HEK293 (cell line): ENCODE measurements around the gene SFPQ.

ENCODE experiments used
- CTCF ChIA-PET: fragments of 350-600 bp; formaldehyde crosslinking; extraction: SDS; loops from one replicate; lab custom pipeline; 2021; ENCODE audit warnings: antibody characterized with exemption; lab: Yijun Ruan, JAX
- POLR2A ChIA-PET: fragments of 300-600 bp; formaldehyde crosslinking; extraction: SDS; loops from one replicate; lab custom pipeline; 2020; ENCODE audit warnings: antibody characterized with exemption, inconsistent platforms; lab: Yijun Ruan, JAX
- H3K27ac ChIP-seq: fragments of 200-500 bp; sonication (Bioruptor generic); 2 replicates; pipeline ENCODE4 v1.5.1; 2014; ENCODE audit warnings: low read depth, low read length, control low read depth, inconsistent platforms; ENCODE audit errors: extremely low read depth
- H3K36me3 ChIP-seq, 2 experiments: fragments of 200-500 bp in 1 of 2; sonication (Bioruptor generic) in 1 of 2; 1 replicate in 1 of 2; 2 replicates in 1 of 2; pipeline ENCODE4 v1.5.1; 2014 to 2017; ENCODE audit warnings: inconsistent platforms in 2 of 2, low read length in 2 of 2; ENCODE audit not compliant: control insufficient read depth in 2 of 2, insufficient read depth in 1 of 2
- H3K4me1 ChIP-seq: fragments of 200-500 bp; sonication (Bioruptor generic); 2 replicates; pipeline ENCODE4 v1.5.1; 2014; ENCODE audit warnings: mild to moderate bottlenecking, low read length, inconsistent platforms; ENCODE audit not compliant: control insufficient read depth, insufficient read depth
- H3K4me3 ChIP-seq: 2 replicates; pipeline ENCODE4 v1.5.1; 2011; ENCODE audit warnings: low read depth, mild to moderate bottlenecking, control low read depth, low read length, moderate library complexity
- H3K9me3 ChIP-seq: fragments of 200-500 bp; sonication (Bioruptor generic); 2 replicates; pipeline ENCODE4 v1.5.1; 2014; ENCODE audit warnings: low read depth, low read length, inconsistent platforms; ENCODE audit not compliant: control insufficient read depth, insufficient read depth
- PRDM10 ChIP-seq: fragments of 450-650 bp; formaldehyde crosslinking; IDR thresholded peaks from 2 replicates; pipeline ENCODE4 v1.5.1; 2016; ENCODE audit warnings: missing biosample characterization, missing genetic modification characterization
- PRDM6 ChIP-seq: fragments of 450-650 bp; formaldehyde crosslinking; IDR thresholded peaks from 2 replicates; pipeline ENCODE4 v1.5.1; 2017; ENCODE audit warnings: missing biosample characterization, missing genetic modification characterization
- SP3 ChIP-seq: fragments of 450-650 bp; formaldehyde crosslinking; IDR thresholded peaks from 2 replicates; pipeline ENCODE4 v1.5.1; 2016; ENCODE audit warnings: missing biosample characterization, missing genetic modification characterization
- ZBTB11 ChIP-seq: fragments of 450-650 bp; formaldehyde crosslinking; conservative IDR thresholded peaks from 2 replicates; pipeline ENCODE4 v1.5.1; 2016; ENCODE audit warnings: low read depth, missing biosample characterization, missing genetic modification characterization
- ZEB2 ChIP-seq: fragments of 450-650 bp; formaldehyde crosslinking; IDR thresholded peaks from 2 replicates; pipeline ENCODE4 v1.5.1; 2016; ENCODE audit warnings: missing biosample characterization, missing genetic modification characterization
- ZNF155 ChIP-seq: fragments of 450-650 bp; formaldehyde crosslinking; IDR thresholded peaks from 2 replicates; pipeline ENCODE4 v1.5.1; 2016; ENCODE audit warnings: missing biosample characterization, missing genetic modification characterization
- ZNF16 ChIP-seq: fragments of 450-650 bp; formaldehyde crosslinking; IDR thresholded peaks from 2 replicates; pipeline ENCODE4 v1.5.1; 2016; ENCODE audit warnings: low read depth, missing biosample characterization, missing genetic modification characterization
- ZNF266 ChIP-seq: fragments of 450-650 bp; formaldehyde crosslinking; IDR thresholded peaks from 2 replicates; pipeline ENCODE4 v1.5.1; 2016; ENCODE audit warnings: missing biosample characterization, missing genetic modification characterization, low read depth
- ZNF280C ChIP-seq: fragments of 450-650 bp; formaldehyde crosslinking; IDR thresholded peaks from 2 replicates; pipeline ENCODE4 v1.5.1; 2016; ENCODE audit warnings: missing biosample characterization, missing genetic modification characterization
- ZNF354C ChIP-seq: fragments of 450-650 bp; formaldehyde crosslinking; IDR thresholded peaks from 2 replicates; pipeline ENCODE4 v1.5.1; 2016; ENCODE audit warnings: missing biosample characterization, missing genetic modification characterization, low read depth, borderline replicate concordance
- ZNF404 ChIP-seq: fragments of 450-650 bp; formaldehyde crosslinking; IDR thresholded peaks from 2 replicates; pipeline ENCODE4 v1.5.1; 2017; ENCODE audit warnings: missing biosample characterization, missing genetic modification characterization
- ZNF585B ChIP-seq: fragments of 450-650 bp; formaldehyde crosslinking; IDR thresholded peaks from 2 replicates; pipeline ENCODE4 v1.5.1; 2016; ENCODE audit warnings: missing biosample characterization, missing genetic modification characterization
- ZNF670 ChIP-seq: fragments of 450-650 bp; formaldehyde crosslinking; IDR thresholded peaks from 2 replicates; pipeline ENCODE4 v1.5.1; 2016; ENCODE audit warnings: missing biosample characterization, missing genetic modification characterization, low read depth
- ZNF707 ChIP-seq: fragments of 450-650 bp; formaldehyde crosslinking; IDR thresholded peaks from 2 replicates; pipeline ENCODE4 v1.5.1; 2016; ENCODE audit warnings: missing biosample characterization, missing genetic modification characterization
- ZNF776 ChIP-seq: fragments of 450-650 bp; formaldehyde crosslinking; IDR thresholded peaks from 2 replicates; pipeline ENCODE4 v1.5.0; 2017; ENCODE audit warnings: missing biosample characterization, missing genetic modification characterization, borderline replicate concordance
- ZNF792 ChIP-seq: fragments of 450-650 bp; formaldehyde crosslinking; IDR thresholded peaks from 2 replicates; pipeline ENCODE4 v1.5.1; 2016; ENCODE audit warnings: missing biosample characterization, missing genetic modification characterization
- ZSCAN18 ChIP-seq: fragments of 450-650 bp; formaldehyde crosslinking; IDR thresholded peaks from 2 replicates; pipeline ENCODE4 v1.5.1; 2016; ENCODE audit warnings: missing biosample characterization, missing genetic modification characterization

SFPQ gene

GRCh38 chr1:35231287-35231686, 38.3 kb upstream of the SFPQ start (continued):
- no peak for TF ChIP-seq PRDM10 (tag by site-specific recombination)
- TF ChIP-seq ZNF585B: no peak
- TF ChIP-seq ZNF792 (tag by site-specific recombination): no peak
- TF ChIP-seq ZEB2 (tag by site-specific recombination): no peak
- TF ChIP-seq ZNF670: no peak

- Histone ChIP-seq H3K4me3 (no peak overlapping the region), H3K9me3 (no peaks in the 10 kb centered on the region), H3K27ac (no peak overlapping the region), H3K36me3 (no peaks in the 10 kb centered on the region), H3K4me1 (no peaks in the 10 kb centered on the region)
- TF ChIP-seq ZNF16 (tag by site-specific recombination) (no peak), ZNF776 (no peak), ZBTB11 (tag by site-specific recombination) (no peak), ZNF280C (tag by site-specific recombination) (no peak), PRDM6 (tag by site-specific recombination) (no peak), ZNF155 (tag by site-specific recombination) (no peak), ZNF354C (tag by site-specific recombination) (no peak), ZNF266 (tag by site-specific recombination) (no peak), SP3 (tag by site-specific recombination) (no peak), ZNF707 (tag by site-specific recombination) (no peak), ZSCAN18 (no peak), ZNF404 (tag by site-specific recombination) (no peak)
- CTCF ChIA-PET: no interaction called here
- POLR2A ChIA-PET: no interaction called here
Measured at GRCh38 chr1:35229587-35230360, 36.8 kb upstream of the SFPQ start.
